Suprapubic skin (tissue), 4 donors: ENCODE results near the gene CNTROB. TPM values are rescaled to one million over a fixed set of nuclear protein-coding genes. Genes with fewer than 3 reads are reported as not detected.

Experiments used
- DNase-seq, 2 donors: peaks; one replicate each; pipeline ENCODE4 v3.0.0-alpha.2; 2019; ENCODE audit warnings: low spot score in 2 of 2
- H3K27ac ChIP-seq: fragments of 200-600 bp; sonication (generic); one replicate; pipeline ENCODE4 v1.5.1; 2019
- H3K27me3 ChIP-seq: fragments of 200-600 bp; sonication (generic); one replicate; pipeline ENCODE4 v1.5.1; 2019
- H3K36me3 ChIP-seq: fragments of 200-600 bp; sonication (generic); one replicate; pipeline ENCODE4 v1.5.1; 2019
- H3K4me1 ChIP-seq: fragments of 200-600 bp; sonication (generic); one replicate; pipeline ENCODE4 v1.5.1; 2019
- H3K4me3 ChIP-seq: fragments of 200-600 bp; sonication (generic); one replicate; pipeline ENCODE4 v1.5.1; 2019; ENCODE audit warnings: mild to moderate bottlenecking
- H3K9me3 ChIP-seq: fragments of 200-600 bp; sonication (generic); one replicate; pipeline ENCODE4 v1.5.1; 2019
- EP300 ChIP-seq: sonication (generic); formaldehyde crosslinking; IDR thresholded peaks from one replicate; pipeline ENCODE4 v1.6.1; 2017; ENCODE audit warnings: antibody characterized with exemption
- POLR2A ChIP-seq, 2 donors: fragments of 450-650 bp; IDR thresholded peaks; one replicate each; pipeline ENCODE4 v1.6.1; 2017; ENCODE audit warnings: antibody characterized with exemption in 2 of 2, mild to moderate bottlenecking in 2 of 2, moderate library complexity in 2 of 2
- POLR2AphosphoS5 ChIP-seq, 3 donors: sonication (generic); formaldehyde crosslinking; IDR thresholded peaks; one replicate each; pipeline ENCODE4 v1.6.1; 2017; ENCODE audit warnings: antibody characterized with exemption in 3 of 3
- WGBS: methylation state at CpG from one replicate; pipeline ENCODE4 v1.1.5; 2018; 5-methylcytosine and 5-hydroxymethylcytosine counted together
- total RNA-seq, 4 donors: library from RNA; depleted of rRNA; stranded (reverse); fragments of >200 nt; gene quantifications; one replicate each; pipeline ENCODE4 v1.1.0, GENCODE V29; 2016
- TF ChIP-seq, protein P1 (sequence below), 2 donors: fragments of 200-600 bp in 1 of 2; fragments of 450-650 bp in 1 of 2; sonication (generic) in 1 of 2; IDR thresholded peaks; one replicate each; pipeline ENCODE4 v1.5.1; 2016 to 2019; ENCODE audit warnings: antibody characterized with exemption in 2 of 2, mild to moderate bottlenecking in 1 of 2, moderate library complexity in 1 of 2

The CNTROB gene
- total RNA-seq, 4 donors from 2014 or later, result 23.7 to 57.0 (median 30.8) TPM

DNA sequence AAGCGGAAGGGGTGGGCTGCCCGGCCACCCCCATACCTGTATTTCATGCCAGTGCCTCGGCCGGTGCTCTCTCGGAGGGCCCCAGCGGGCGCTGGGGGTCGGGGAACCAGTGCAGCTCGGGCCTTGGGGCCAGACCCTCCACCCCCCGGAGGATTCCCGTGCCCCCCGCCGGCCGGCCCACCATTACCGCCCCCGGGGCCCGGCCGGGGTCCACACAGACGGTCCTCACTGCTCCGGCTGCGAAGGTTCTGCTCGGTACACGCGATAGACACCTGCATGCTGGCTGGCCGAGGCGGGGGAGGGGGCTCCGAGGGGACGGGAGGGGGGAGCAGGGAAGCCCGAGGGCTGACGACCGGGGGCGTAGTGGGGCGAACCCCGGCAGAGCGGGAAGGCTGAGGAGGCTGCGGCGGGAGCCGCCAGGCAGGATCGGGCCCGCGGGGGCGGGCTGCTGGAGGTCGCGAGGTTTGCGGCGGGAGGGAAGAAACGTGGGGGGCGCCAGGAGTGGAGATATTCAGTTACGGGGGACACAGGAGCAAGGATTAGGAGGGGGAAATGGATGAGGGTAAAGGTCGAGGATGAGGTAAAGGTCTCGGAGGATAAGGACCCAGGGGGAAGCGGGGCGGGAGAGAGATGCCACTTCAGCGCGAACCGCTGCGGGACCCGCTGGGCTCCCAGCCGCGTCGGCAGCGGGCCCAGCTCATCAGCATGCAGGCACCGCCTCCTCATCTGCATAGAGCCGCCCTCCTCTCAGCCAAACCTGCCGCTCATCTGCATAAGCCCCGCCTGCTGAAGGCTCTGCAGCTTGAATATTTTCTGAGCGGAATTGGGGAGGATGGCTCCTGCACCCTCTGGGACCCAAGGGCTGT, 2.6 kb upstream of the CNTROB start, which contains the start of gene KCNAB3:
KCNAB3 (minus strand) TSS at position 699 of the 866 bp plus-strand sequence; CDS start at position 278, 421 bp downstream.
- Histone ChIP-seq H3K4me3 (peak within 1 kb of the TSS; percentile 40), H3K4me1 (peaks cover 44% of the 10 kb centered on the region), H3K36me3 (no peaks in the 10 kb centered on the region), H3K27ac (no peak within 1 kb of the TSS), H3K9me3 (no peaks in the 10 kb centered on the region), H3K27me3 (no peaks in the 10 kb centered on the region)
- no peak for TF ChIP-seq POLR2AphosphoS5 (IDR thresholded peaks at IDR 0.05)
- TF ChIP-seq, protein P1, sequence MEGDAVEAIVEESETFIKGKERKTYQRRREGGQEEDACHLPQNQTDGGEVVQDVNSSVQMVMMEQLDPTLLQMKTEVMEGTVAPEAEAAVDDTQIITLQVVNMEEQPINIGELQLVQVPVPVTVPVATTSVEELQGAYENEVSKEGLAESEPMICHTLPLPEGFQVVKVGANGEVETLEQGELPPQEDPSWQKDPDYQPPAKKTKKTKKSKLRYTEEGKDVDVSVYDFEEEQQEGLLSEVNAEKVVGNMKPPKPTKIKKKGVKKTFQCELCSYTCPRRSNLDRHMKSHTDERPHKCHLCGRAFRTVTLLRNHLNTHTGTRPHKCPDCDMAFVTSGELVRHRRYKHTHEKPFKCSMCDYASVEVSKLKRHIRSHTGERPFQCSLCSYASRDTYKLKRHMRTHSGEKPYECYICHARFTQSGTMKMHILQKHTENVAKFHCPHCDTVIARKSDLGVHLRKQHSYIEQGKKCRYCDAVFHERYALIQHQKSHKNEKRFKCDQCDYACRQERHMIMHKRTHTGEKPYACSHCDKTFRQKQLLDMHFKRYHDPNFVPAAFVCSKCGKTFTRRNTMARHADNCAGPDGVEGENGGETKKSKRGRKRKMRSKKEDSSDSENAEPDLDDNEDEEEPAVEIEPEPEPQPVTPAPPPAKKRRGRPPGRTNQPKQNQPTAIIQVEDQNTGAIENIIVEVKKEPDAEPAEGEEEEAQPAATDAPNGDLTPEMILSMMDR (IDR thresholded peaks at IDR 0.05), result no peak
- no peak for TF ChIP-seq POLR2A (IDR thresholded peaks at IDR 0.05)
- TF ChIP-seq EP300, result no peak
- peak in 1 of 2 donors; percentile 58 for DNase-seq
- WGBS, result 42% methylated on average over 41 of the region's 67 CpGs

DNA sequence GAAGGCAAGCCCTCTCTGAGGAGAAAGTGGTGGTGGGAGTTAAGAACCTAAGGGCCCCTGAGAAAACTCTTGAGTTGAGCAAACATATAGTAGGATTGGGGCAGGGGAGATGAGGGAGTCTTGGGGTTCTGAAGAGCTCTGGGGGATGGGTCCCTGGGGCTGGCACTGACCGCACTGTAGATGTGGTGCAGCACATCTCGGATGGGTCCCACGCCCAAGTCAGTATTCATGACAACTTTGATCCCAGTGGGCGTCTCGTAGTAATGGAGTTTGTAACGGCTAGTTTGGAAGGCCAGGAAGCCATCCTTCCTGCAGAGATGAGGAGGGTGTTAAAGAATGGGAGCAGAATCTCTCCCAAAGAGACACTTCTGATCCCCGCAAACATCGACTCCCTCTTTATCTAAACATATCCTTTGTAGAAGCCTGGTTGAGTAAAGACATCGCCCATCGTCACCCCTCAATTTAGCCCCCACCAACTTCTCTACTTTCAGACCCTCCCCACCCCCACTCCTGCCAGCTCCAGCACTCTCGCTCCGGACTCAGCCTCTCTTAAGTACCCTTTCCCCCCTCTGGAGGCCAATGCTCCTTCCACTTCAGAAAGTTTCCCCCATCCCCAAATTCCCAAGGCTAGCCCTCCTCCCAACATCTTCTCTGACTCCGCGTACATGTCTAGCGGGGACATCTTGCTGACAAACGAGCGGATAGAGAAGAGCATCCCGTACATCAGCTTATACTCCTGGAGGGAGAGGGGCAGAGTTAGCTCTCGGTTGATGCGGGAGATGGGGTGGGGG, 970 bp upstream of the CNTROB start:
- DNase-seq, result no peak
- H3K27ac ChIP-seq, result peak overlapping the region; percentile 76
- H3K4me1 ChIP-seq, result peaks cover 44% of the 10 kb centered on the region
- peak overlapping the region; percentile 65 for H3K4me3 ChIP-seq
- peaks cover 10% of the 10 kb centered on the region for H3K36me3 ChIP-seq
- TF ChIP-seq POLR2A (IDR thresholded peaks at IDR 0.05) (no peak), POLR2AphosphoS5 (IDR thresholded peaks at IDR 0.05) (no peak), EP300 (no peak)
- TF ChIP-seq, protein P1 (IDR thresholded peaks at IDR 0.05), result no peak
- H3K9me3 ChIP-seq, result no peaks in the 10 kb centered on the region
- WGBS, result 33% methylated on average over 20 of the region's 20 CpGs
- H3K27me3 ChIP-seq, result no peaks in the 10 kb centered on the region

DNA sequence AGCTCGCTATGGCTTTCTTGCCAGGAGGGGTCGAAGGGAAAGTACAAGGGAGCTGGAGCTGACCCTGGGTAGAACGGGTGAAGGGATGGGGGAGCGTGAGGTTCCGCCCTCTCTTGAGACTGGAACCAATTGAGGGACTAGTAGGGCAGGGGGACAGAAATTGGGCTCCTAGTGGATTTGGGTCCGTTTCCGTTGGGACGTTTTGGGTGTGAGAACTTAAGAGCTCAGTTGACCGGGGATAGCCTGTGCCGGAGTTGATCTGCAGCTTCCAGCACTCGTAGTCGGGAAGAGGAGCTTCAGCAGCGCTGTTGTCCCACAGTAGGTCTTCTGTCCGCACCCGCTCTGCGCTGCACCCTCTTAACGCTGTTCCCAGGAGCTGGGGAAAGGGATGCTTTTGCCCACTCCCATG, 481 bp downstream of the CNTROB start:
- TF ChIP-seq POLR2A (IDR thresholded peaks at IDR 0.05), result no peak
- TF ChIP-seq POLR2AphosphoS5 (IDR thresholded peaks at IDR 0.05), result no peak
- TF ChIP-seq, protein P1 (IDR thresholded peaks at IDR 0.05), result no peak
- no peak for TF ChIP-seq EP300
- H3K4me1 ChIP-seq, result peaks cover 44% of the 10 kb centered on the region
- H3K27ac ChIP-seq, result peak overlapping the region; percentile 76
- no peaks in the 10 kb centered on the region for H3K9me3 ChIP-seq
- no peak for DNase-seq
- peaks cover 23% of the 10 kb centered on the region for H3K36me3 ChIP-seq
- H3K27me3 ChIP-seq, result no peaks in the 10 kb centered on the region
- WGBS, result 0% methylated on average over 17 of the region's 17 CpGs
- H3K4me3 ChIP-seq, result peak overlapping the region; percentile 65

DNA sequence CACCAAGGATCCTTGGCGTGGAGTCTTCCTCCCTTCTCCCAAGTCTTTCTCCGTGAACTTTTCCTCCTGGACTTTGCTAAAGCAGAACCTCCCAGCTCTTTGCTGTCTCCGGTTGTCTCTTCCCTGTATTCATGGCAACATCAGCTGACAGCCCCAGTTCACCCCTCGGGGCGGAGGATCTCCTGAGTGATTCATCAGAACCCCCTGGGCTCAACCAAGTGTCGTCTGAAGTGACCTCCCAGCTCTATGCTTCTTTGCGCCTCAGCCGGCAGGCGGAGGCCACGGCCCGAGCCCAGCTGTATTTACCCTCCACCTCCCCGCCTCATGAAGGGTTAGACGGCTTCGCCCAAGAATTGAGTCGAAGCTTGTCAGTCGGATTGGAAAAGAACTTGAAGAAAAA, 943 bp downstream of the CNTROB start:
- WGBS, result 7% methylated on average over 16 of the region's 16 CpGs
- Histone ChIP-seq H3K27ac (no peak overlapping the region), H3K36me3 (peaks cover 27% of the 10 kb centered on the region), H3K4me1 (peaks cover 44% of the 10 kb centered on the region), H3K27me3 (no peaks in the 10 kb centered on the region), H3K9me3 (no peaks in the 10 kb centered on the region), H3K4me3 (peak overlapping the region; percentile 65)
- no peak for DNase-seq
- no peak for TF ChIP-seq POLR2A (IDR thresholded peaks at IDR 0.05)

DNA sequence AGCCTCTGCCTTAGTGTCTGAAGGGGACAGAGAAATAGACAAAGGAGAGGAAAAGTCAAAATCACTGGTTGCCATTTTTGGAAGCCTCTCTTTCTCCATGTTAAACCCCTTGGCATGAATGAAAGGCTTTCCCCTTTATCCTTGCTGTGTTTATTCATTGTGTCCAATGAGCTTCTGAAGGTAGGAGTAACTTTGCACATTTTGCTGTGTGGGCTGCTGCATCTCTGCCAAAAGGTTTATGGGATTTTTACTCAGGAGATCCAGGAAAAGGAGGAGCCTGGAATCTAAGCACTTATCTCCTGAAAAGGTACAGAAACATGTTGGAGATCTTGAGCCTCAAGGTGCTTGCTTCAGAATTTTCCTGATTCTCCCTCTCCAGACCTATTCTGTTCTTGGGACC, 3.9 kb downstream of the CNTROB start:
- TF ChIP-seq, protein P1 (IDR thresholded peaks at IDR 0.05), result no peak
- TF ChIP-seq POLR2A (IDR thresholded peaks at IDR 0.05) (no peak), EP300 (no peak), POLR2AphosphoS5 (IDR thresholded peaks at IDR 0.05) (no peak)
- peaks cover 26% of the 10 kb centered on the region for H3K4me1 ChIP-seq
- no peak for DNase-seq
- H3K27me3 ChIP-seq, result no peaks in the 10 kb centered on the region
- no peak overlapping the region for H3K27ac ChIP-seq
- peaks cover 54% of the 10 kb centered on the region for H3K36me3 ChIP-seq
- no peak overlapping the region for H3K4me3 ChIP-seq
- H3K9me3 ChIP-seq, result no peaks in the 10 kb centered on the region
